Muscle of leg (tissue), 9 donors: ENCODE measurements around the gene OTUD6A. TPM values are rescaled to one million over a fixed set of nuclear protein-coding genes. Genes with fewer than 3 reads are reported as not detected.

ENCODE experiments used
- polyA plus RNA-seq, 8 donors: library from polyadenylated mRNA; unstranded; fragments of 120-200 nt; gene quantifications; one replicate each; pipeline versions ENCODE4 v1.2.1 to v1.2.3, GENCODE V29; 2013; ENCODE audit warnings: inconsistent platforms in 1 of 8, low replicate concordance in 1 of 8; ENCODE audit not compliant: insufficient read length in 8 of 8, insufficient read depth in 1 of 8
- total RNA-seq: library from RNA; stranded (reverse); fragments of 120-200 nt; gene quantifications from one replicate; pipeline ENCODE4 v1.2.4, GENCODE V29; 2013

Gene OTUD6A
- total and polyA plus RNA-seq, 9 donors, result not detected

Other genes starting within 250 kb of the OTUD6A start
- gene AWAT2, start 12.5 kb upstream of the OTUD6A start, total RNA-seq, result not detected
- gene AWAT2, start 12.5 kb upstream of the OTUD6A start, polyA plus RNA-seq, result under 1 TPM in 1 of 8 donors, not detected in 7; 0.08 TPM
- 120 TPM for gene IGBP1, start 71.0 kb downstream of the OTUD6A start, total RNA-seq
- 100 to 1,000 TPM in 6 of 8 donors, 10 to 100 TPM in 2; 88.3 to 122 (median 105) TPM for gene IGBP1, start 71.0 kb downstream of the OTUD6A start, polyA plus RNA-seq
- not detected for gene DGAT2L6, start 115.0 kb downstream of the OTUD6A start, total RNA-seq
- not detected for gene DGAT2L6, start 115.0 kb downstream of the OTUD6A start, polyA plus RNA-seq
- not detected for gene AWAT1, start 172.2 kb downstream of the OTUD6A start, total RNA-seq
- gene AWAT1, start 172.2 kb downstream of the OTUD6A start, polyA plus RNA-seq, result under 1 TPM in 1 of 8 donors, not detected in 7; 0.13 TPM
- gene P2RY4, start 197.7 kb downstream of the OTUD6A start, total RNA-seq, result 0.09 TPM
- gene P2RY4, start 197.7 kb downstream of the OTUD6A start, polyA plus RNA-seq, result under 1 TPM in 5 of 8 donors, not detected in 3; 0.10 to 0.27 (median 0.20) TPM
- not detected for gene ARR3, start 205.9 kb downstream of the OTUD6A start, total RNA-seq
- under 1 TPM in 6 of 8 donors, not detected in 2; 0.16 to 0.61 (median 0.46) TPM for gene ARR3, start 205.9 kb downstream of the OTUD6A start, polyA plus RNA-seq
- gene RAB41, start 219.7 kb downstream of the OTUD6A start, total RNA-seq, result not detected
- under 1 TPM; 0.24 to 0.80 (median 0.64) TPM for gene RAB41, start 219.7 kb downstream of the OTUD6A start, polyA plus RNA-seq
- gene PDZD11, start 227.5 kb downstream of the OTUD6A start, total RNA-seq, result 30.7 TPM
- gene PDZD11, start 227.5 kb downstream of the OTUD6A start, polyA plus RNA-seq, result 10 to 100 TPM; 36.6 to 46.6 (median 40.2) TPM
- 5.1 TPM for gene KIF4A, start 227.6 kb downstream of the OTUD6A start, total RNA-seq
- 10 to 100 TPM in 3 of 8 donors, 1 to 10 TPM in 5; 5.8 to 12.7 (median 9.2) TPM for gene KIF4A, start 227.6 kb downstream of the OTUD6A start, polyA plus RNA-seq